ENCODE measurements around the gene CKAP2L.

CKAP2L gene

DNA sequence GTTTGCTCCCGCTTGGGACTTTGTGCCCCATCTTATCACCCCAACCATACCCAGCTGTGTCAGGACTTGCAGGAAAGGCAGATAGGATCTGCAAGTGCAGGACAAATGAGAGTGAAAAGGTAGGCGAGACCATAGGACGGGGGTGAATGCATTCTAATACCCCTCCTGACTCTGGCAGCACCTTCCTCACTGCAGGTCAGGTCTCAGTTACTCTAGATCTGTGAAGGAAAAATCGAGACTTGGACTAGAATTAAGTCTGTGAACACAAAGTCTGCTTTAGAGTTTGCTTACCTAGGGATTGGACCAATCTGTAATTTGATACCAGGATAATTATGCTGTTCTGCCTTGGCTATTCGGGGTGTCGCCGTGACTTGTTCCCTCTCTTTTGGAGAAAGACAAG, 23.9 kb downstream of the CKAP2L start:
- TF ChIP-seq, protein P1, sequence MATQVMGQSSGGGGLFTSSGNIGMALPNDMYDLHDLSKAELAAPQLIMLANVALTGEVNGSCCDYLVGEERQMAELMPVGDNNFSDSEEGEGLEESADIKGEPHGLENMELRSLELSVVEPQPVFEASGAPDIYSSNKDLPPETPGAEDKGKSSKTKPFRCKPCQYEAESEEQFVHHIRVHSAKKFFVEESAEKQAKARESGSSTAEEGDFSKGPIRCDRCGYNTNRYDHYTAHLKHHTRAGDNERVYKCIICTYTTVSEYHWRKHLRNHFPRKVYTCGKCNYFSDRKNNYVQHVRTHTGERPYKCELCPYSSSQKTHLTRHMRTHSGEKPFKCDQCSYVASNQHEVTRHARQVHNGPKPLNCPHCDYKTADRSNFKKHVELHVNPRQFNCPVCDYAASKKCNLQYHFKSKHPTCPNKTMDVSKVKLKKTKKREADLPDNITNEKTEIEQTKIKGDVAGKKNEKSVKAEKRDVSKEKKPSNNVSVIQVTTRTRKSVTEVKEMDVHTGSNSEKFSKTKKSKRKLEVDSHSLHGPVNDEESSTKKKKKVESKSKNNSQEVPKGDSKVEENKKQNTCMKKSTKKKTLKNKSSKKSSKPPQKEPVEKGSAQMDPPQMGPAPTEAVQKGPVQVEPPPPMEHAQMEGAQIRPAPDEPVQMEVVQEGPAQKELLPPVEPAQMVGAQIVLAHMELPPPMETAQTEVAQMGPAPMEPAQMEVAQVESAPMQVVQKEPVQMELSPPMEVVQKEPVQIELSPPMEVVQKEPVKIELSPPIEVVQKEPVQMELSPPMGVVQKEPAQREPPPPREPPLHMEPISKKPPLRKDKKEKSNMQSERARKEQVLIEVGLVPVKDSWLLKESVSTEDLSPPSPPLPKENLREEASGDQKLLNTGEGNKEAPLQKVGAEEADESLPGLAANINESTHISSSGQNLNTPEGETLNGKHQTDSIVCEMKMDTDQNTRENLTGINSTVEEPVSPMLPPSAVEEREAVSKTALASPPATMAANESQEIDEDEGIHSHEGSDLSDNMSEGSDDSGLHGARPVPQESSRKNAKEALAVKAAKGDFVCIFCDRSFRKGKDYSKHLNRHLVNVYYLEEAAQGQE (IDR thresholded peaks at IDR 0.05; ENCODE audit: low read depth): no peak
- TF ChIP-seq, protein P2, sequence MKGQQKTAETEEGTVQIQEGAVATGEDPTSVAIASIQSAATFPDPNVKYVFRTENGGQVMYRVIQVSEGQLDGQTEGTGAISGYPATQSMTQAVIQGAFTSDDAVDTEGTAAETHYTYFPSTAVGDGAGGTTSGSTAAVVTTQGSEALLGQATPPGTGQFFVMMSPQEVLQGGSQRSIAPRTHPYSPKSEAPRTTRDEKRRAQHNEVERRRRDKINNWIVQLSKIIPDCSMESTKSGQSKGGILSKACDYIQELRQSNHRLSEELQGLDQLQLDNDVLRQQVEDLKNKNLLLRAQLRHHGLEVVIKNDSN (IDR thresholded peaks at IDR 0.05): no peak
- no peak for TF ChIP-seq ZBTB7A (IDR thresholded peaks at IDR 0.05; ENCODE audit: low read depth)
- TF ChIP-seq RAD21 (IDR thresholded peaks at IDR 0.05; ENCODE audit: low read depth): no peak
- no peak for TF ChIP-seq FOXM1 (IDR thresholded peaks at IDR 0.05; ENCODE audit: borderline replicate concordance, low read depth)

DNA sequence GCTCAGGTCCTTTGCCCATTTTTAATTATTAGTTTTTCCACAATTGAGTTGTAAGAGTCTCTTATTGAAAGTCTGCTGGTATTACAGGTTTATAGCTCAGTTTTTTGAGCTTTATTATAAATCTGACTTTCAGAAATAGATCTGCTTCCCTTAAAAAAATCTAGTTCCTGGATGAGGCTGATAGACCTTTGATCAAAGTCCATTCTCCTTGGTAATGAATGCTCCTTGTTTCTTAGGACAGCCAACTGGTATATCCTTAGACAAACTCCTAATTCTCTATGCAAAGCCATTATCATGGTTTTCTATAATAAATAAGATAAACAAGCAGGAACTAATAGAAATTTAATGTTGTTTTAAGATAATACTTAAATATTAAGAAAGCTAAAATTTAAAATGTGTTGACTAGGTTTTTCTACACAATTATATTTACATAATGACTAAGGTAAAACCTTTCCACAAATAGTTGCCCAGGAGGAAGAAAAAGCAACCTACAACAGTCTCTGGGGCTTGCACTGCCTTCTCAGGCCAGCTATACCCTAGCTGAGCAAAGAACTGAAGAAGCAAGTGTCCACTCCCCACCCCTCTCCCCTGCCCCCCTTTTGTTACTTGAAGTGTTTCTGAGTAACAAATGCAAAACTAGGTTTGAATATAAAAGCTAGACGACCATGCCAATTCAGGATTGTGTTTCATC, 26.7 kb downstream of the CKAP2L start:
- TF ChIP-seq RAD21 (IDR thresholded peaks at IDR 0.05; ENCODE audit: low read depth) (no peak), ZBTB7A (IDR thresholded peaks at IDR 0.05; ENCODE audit: low read depth) (no peak), TCF12 (IDR thresholded peaks at IDR 0.05; ENCODE audit: low read depth) (no peak), NFIC (IDR thresholded peaks at IDR 0.05) (no peak), CREB1 (IDR thresholded peaks at IDR 0.05; ENCODE audit: low read depth) (no peak), EGR1 (IDR thresholded peaks at IDR 0.05) (no peak), YY1 (IDR thresholded peaks at IDR 0.05; ENCODE audit: low read depth) (no peak), TEAD4 (IDR thresholded peaks at IDR 0.05) (no peak), TAF1 (IDR thresholded peaks at IDR 0.05; ENCODE audit: low read depth) (no peak)

DNA sequence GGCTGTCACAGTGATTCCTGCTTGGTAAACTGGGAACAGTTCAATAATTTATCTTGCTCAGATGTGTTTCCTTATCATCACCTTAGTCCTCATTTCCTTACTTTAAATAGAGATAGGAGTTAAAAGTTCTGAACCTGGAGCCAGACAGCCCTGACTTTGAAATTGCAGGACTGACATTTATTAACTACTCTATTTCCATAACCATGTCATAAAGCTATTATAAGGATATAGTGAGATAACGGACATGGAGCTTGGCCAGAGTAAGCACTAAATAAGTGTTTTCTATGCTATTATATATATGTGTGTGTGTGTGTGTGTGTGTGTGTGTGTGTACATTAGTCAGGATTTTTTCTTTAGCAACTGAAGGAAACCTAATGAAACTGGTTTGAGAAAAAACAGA, 30.5 kb downstream of the CKAP2L start:
- TF ChIP-seq TAF1 (IDR thresholded peaks at IDR 0.05; ENCODE audit: low read depth) (no peak), EP300 (IDR thresholded peaks at IDR 0.05; ENCODE audit: borderline replicate concordance) (no peak), YY1 (IDR thresholded peaks at IDR 0.05; ENCODE audit: low read depth) (no peak), NFIC (IDR thresholded peaks at IDR 0.05) (no peak), TEAD4 (IDR thresholded peaks at IDR 0.05) (no peak), EGR1 (IDR thresholded peaks at IDR 0.05) (no peak), CEBPB (IDR thresholded peaks at IDR 0.05) (no peak), ZBTB7A (IDR thresholded peaks at IDR 0.05; ENCODE audit: low read depth) (no peak), RAD21 (IDR thresholded peaks at IDR 0.05; ENCODE audit: low read depth) (no peak), TCF12 (IDR thresholded peaks at IDR 0.05; ENCODE audit: low read depth) (no peak), CREB1 (IDR thresholded peaks at IDR 0.05; ENCODE audit: low read depth) (no peak), FOXM1 (IDR thresholded peaks at IDR 0.05; ENCODE audit: borderline replicate concordance, low read depth) (no peak)
- TF ChIP-seq, protein P2 (IDR thresholded peaks at IDR 0.05): no peak
- TF ChIP-seq, protein P1 (IDR thresholded peaks at IDR 0.05; ENCODE audit: low read depth): no peak
- TF ChIP-seq, protein P3, sequence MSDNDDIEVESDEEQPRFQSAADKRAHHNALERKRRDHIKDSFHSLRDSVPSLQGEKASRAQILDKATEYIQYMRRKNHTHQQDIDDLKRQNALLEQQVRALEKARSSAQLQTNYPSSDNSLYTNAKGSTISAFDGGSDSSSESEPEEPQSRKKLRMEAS (IDR thresholded peaks at IDR 0.05): no peak

DNA sequence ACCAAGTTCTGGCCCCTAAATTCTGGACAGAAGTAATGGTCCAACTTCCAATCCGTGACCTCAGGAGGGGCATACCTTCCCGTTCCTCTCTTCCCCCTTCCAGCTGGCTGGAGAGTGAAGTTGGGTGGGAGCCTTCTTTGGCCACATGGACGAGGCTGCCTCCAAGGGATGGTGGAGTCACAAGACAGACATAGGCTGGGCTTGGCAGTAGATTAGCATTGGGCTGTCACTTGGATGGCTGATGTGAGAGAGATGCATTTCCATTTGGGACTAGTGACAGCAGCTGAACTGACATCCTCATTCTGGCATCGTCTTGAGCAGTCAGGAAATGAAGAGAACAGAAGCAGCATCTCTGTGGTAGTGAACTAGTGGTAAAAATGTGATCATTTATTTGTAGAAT, 31.0 kb downstream of the CKAP2L start:
- TF ChIP-seq FOXM1 (IDR thresholded peaks at IDR 0.05; ENCODE audit: borderline replicate concordance, low read depth): no peak
- TF ChIP-seq, protein P1 (IDR thresholded peaks at IDR 0.05; ENCODE audit: low read depth): no peak
- no peak for TF ChIP-seq CEBPB (IDR thresholded peaks at IDR 0.05)

DNA sequence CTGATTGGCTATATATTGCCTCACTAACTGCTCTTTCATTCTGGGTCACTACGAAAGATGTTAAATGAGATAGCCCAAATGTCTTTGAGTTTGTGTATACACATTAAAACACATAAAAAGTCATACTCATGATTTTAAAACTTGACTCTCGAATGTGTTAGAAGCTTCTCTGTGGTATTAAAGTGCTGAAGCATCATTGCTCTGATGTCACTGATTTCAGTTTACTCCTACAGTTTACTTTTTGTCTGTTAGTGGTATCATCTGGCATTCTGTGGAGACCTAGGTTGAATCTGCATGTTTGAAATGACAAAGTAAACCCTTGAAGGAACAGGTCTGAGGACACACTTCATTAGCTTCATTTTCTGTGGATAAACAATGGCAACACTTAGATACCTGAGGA, 32.9 kb downstream of the CKAP2L start:
- no peak for TF ChIP-seq NFIC (IDR thresholded peaks at IDR 0.05)
- TF ChIP-seq RAD21 (IDR thresholded peaks at IDR 0.05; ENCODE audit: low read depth): no peak
- no peak for TF ChIP-seq TCF12 (IDR thresholded peaks at IDR 0.05; ENCODE audit: low read depth)
- TF ChIP-seq FOXM1 (IDR thresholded peaks at IDR 0.05; ENCODE audit: borderline replicate concordance, low read depth): no peak
- TF ChIP-seq EP300 (IDR thresholded peaks at IDR 0.05; ENCODE audit: borderline replicate concordance): no peak
- TF ChIP-seq, protein P1 (IDR thresholded peaks at IDR 0.05; ENCODE audit: low read depth): no peak
- TF ChIP-seq CEBPB (IDR thresholded peaks at IDR 0.05): no peak
- no peak for TF ChIP-seq TAF1 (IDR thresholded peaks at IDR 0.05; ENCODE audit: low read depth)
- TF ChIP-seq EGR1 (IDR thresholded peaks at IDR 0.05): no peak
